ELR (cell line): ENCODE data around the gene KLK15.
A peak's percentile ranks its signal among the peaks of the same experiment; 100 is the strongest.
"Not testable (repeated sequence)": the region's sequence is repeated elsewhere in the genome, so short reads cannot be mapped to it uniquely, and the experiment has no call there.

Experiments
- DNase-seq: peaks from one replicate; pipeline ENCODE4 v3.0.0-alpha.2; 2015; ENCODE audit warnings: low read depth

Gene KLK15

DNA sequence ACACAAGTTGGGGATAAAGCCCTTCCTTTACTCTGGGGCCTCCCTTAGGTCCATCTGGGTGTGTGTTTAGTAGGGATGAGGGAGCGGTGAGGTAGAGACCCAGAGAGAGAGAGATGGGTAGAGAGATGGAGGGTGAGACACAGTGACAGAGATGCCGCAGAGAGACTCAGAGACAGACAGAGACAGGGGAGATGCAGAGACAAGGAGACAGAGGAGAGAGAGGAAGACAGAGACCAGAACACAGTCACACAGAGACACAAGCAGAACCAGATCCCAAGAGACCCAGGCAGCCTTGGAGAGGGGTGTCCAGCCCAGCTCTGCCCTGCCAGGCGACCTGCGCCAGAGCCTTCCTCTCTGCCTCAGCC is 12.1 kb downstream of the KLK15 start:
- no peak for DNase-seq

GRCh38 chr19:50820549-50821247 is 12.7 kb downstream of the KLK15 start:
- no peak for DNase-seq

DNA sequence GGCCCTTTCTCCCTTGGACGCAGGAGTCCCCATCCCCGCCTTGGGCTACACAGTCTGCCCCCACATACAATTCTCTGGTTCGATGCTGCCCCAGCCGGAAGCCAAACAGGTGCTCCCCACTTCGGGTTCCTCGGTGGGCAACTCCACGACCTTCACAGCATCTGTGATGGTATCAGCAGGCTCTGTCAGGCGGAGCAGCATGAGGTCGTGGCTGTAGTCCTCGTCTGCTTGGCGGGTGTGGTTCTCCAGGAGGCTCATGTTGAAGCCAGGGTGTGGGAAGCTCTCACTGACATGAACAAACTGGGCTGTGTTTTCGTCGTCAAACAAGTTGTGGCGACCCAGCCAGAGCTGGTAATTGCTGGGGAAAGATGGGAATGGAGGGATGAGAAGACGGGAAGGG is 13.3 kb downstream of the KLK15 start:
- DNase-seq: no peak

GRCh38 chr19:50819636-50820035 is 13.7 kb downstream of the KLK15 start:
- DNase-seq: no peak

GRCh38 chr19:50818859-50819472 is 14.4 kb downstream of the KLK15 start:
- no peak for DNase-seq

- DNase-seq: no peak
Observed at GRCh38 chr19:50817941-50818858, 15.2 kb downstream of the KLK15 start.

GRCh38 chr19:50815439-50815838 is 17.9 kb downstream of the KLK15 start:
- DNase-seq: no peak

DNA sequence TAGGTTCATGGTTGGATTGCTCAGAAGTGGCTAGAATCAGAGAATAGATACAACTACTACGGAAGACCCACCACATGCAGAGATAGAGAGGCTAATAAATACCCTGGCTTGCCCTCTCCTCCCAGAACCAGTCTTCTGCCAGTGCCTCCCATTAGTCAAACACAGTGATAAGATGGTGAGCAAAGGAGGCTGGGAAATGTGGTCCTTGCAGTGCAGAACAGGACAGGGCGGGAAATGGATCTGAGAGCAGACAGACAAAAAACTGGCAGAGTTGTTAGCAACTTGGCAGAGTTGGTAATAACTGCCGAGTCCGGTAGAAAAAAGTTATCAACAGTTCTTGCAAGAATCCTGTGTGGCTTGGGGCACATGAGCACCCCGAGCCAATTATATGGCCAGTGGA is 18.5 kb downstream of the KLK15 start:
- DNase-seq: no peak

- no peak for DNase-seq
Observed at GRCh38 chr19:50812474-50812873, 20.9 kb downstream of the KLK15 start.

DNA sequence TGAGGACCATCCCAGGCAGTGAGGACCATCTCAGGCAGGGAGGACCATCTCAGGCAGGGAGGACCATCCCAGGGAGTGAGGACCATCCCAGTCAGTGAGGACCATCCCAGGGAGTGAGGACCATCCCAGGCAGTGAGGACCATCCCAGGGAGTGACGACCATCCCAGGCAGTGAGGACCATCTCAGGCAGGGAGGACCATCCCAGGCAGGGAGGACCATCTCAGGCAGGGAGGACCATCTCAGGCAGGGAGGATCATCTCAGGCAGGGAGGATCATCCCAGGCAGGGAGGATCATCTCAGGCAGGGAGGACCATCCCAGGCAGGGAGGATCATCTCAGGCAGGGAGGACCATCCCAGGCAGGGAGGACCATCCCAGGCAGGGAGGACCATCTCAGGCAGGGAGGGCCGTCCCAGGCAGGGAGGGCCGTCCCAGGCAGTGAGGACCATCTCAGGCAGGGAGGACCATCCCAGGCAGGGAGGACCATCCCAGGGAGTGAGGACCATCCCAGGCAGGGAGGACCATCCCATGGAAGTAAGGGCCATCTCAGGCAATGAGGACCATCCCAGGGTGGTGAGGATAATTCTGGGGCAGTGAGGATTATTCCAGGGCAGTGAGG is 21.6 kb downstream of the KLK15 start:
- DNase-seq: not testable (repeated sequence)

- no peak for DNase-seq
Observed at GRCh38 chr19:50808856-50809255, 24.5 kb downstream of the KLK15 start.

DNA sequence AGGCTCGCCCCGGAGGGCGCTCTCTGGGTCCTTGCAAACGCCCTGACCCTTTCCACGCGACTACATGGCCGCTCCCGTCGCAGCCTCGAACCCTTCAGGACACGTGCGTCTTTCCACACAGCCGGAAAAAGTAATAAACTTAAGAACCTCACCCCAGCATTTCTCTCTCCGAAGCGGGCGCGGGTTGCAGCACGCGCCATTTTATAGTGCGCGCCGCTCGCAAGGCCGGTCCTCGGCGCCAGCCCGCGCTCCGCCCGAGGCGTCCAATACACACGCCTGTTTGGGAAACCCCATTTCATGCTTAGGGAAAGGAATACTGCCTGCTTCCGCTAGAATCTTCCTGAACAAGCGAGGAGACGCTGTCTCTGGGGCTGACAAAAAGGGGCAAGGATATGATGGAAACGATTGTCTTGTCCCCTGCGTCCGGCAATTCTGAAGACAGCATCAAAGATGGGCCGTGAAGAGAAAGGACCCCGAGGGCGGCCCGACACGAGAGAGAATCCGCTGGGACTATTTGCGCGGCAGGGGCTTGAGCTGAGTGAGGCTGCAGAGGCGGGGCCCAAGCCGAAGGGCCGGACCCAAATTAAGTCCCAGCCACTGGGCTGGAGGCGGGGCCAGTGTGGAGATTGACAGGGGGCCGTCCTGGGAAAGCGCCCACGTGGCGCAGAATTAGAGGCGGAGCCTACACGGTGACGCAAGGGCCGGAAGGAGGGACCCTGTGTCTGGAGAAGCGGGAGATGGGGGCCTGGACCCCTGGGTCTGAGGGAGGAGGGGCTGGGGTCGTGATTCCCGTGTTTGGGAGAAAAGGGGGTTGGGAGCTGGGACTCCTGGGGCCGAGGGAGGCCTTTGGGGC is 28.7 kb downstream of the KLK15 start:
- DNase-seq: peak; percentile 99

GRCh38 chr19:50803633-50804419 is 29.5 kb downstream of the KLK15 start:
- peak; percentile 40 for DNase-seq

DNA sequence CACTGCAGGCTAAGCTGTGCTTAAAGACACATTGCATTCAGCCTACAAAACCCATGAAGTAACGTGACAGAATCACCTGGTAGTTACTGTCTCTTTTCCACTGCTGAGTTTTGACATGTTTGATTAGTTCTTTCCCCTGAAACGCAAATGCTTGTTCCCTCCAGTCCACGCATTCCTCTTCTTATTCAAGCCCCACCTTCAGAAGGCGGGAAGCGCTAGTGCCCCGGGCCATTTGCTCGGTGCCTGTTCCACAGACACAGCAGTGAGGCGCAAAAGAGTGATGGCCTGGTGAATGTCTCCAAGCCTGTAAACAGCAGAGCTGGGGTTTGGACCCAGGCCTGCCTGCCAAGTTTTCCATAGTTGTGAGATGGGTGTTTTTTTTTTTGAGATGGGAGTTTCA is 32.3 kb downstream of the KLK15 start:
- no peak for DNase-seq

GRCh38 chr19:50799547-50799851 is 33.9 kb downstream of the KLK15 start:
- DNase-seq: no peak

- DNase-seq: no peak
Observed at GRCh38 chr19:50798659-50799546, 34.5 kb downstream of the KLK15 start.

DNA sequence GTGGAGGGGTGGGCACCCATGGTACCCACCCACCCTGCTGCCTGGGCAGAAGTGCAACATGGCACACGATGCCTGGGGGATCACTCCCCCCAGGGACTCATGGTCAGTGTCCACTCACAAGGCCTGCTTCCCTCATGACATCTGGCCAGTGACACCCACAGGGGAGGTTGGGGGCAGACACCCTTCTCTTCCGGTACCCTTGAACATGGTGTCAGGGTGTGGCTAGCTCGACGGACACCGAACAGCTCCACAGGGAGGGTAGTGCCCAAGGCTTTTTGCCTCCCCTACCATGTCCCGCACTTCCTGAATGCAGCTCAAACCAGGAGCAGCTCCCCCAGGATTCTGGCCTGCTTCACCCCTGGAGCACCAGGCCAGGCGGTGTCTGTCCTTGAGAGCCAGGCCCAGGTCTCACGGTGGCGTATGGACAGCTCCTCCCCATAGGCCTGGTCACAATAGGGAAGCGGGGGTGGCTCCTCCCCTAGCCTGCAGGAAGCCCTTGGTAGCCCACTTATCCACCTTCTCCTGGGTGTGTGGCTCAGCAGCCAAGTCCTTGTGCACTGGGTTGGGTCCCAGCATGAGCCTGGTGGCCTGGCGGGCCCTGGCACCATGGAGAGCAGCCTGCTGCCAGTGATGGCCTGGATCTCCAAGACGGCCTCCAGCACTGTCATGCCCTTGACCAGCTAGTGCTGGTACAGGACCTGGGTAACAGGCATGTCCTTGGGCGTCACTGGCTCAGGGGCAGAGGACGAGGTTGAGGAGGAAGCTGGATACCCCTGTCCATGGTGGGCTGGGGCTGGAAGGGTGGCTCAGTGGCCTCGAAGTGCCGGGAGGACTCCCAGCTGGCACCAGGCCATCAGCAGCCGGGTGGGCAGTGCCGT is 35.4 kb downstream of the KLK15 start:
- DNase-seq: no peak

- no peak for DNase-seq
Observed at GRCh38 chr19:50797429-50797780, 36.0 kb downstream of the KLK15 start.
